ENCODE measurements around the gene MARCHF10.

Gene MARCHF10

DNA sequence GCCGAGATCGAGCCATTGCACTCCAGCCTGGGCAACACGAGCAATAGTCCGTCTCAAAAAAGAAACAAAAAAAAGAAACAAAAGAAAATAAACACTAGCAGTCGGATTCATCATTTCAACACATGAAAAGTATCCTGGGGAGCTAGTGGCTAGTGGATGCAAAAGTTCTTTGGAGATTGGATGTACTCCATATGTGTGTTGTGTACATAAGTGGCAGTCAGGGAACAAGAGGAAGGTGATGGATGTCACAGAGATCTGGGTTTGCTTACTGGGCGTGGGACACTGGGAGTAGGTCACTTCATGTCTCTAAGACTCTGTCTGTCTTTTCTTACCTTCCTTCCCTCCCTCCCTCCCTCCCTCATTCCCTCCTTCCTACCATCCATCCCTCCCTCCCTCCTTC is 145.3 kb downstream of the MARCHF10 start:
- H3K4me1 ChIP-seq (ENCODE audit: low read length), result no peaks in the 10 kb centered on the region
- H3K9ac ChIP-seq (ENCODE audit: low read length), result no peak overlapping the region
- H3K79me2 ChIP-seq (ENCODE audit: low read length), result no peaks in the 10 kb centered on the region
- no peak overlapping the region for H3K4me2 ChIP-seq (ENCODE audit: low read length)
- no peak overlapping the region for H3K4me3 ChIP-seq (ENCODE audit: low read length)
- H3K9me3 ChIP-seq (ENCODE audit: insufficient read depth, low read length), result no peaks in the 10 kb centered on the region; the same call in 1 of the 2 replicates
- H3K36me3 ChIP-seq (replicated peaks; ENCODE audit: low read depth, low read length), result no peaks in the 10 kb centered on the region
- H2AFZ ChIP-seq (ENCODE audit: low read depth, low read length), result no peak overlapping the region
- H3K27ac ChIP-seq (ENCODE audit: low read length), result no peak overlapping the region
- no peaks in the 10 kb centered on the region for H3K27me3 ChIP-seq (ENCODE audit: low read depth, low read length)
- H4K20me1 ChIP-seq (ENCODE audit: insufficient read depth, low read length), result no peaks in the 10 kb centered on the region
- no peak for TF ChIP-seq EZH2phosphoT487 (IDR thresholded peaks at IDR 0.05; ENCODE audit: low read depth)
- TF ChIP-seq, protein P1, sequence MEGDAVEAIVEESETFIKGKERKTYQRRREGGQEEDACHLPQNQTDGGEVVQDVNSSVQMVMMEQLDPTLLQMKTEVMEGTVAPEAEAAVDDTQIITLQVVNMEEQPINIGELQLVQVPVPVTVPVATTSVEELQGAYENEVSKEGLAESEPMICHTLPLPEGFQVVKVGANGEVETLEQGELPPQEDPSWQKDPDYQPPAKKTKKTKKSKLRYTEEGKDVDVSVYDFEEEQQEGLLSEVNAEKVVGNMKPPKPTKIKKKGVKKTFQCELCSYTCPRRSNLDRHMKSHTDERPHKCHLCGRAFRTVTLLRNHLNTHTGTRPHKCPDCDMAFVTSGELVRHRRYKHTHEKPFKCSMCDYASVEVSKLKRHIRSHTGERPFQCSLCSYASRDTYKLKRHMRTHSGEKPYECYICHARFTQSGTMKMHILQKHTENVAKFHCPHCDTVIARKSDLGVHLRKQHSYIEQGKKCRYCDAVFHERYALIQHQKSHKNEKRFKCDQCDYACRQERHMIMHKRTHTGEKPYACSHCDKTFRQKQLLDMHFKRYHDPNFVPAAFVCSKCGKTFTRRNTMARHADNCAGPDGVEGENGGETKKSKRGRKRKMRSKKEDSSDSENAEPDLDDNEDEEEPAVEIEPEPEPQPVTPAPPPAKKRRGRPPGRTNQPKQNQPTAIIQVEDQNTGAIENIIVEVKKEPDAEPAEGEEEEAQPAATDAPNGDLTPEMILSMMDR (IDR thresholded peaks at IDR 0.05; ENCODE audit: low read depth, low read length), result no peak

DNA sequence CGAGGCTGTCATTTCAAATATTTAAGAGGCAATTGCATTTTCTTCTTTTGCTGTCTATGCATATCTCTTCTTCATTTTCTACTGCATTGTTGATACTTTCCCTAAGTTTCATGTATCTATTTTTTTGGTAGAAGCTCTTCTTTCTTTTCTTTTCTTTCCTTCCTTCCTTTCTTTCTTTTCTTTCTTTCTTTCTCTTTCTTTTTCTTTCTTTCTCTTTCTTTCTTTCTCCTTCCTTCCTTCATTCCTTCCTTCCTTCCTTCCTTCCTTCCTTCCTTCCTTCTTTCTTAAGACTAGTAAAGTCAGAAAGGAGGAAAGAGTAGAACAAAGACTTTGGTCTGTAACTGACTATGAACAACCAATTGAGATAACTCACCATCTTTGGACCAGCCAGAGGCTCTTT is 146.8 kb downstream of the MARCHF10 start:
- H3K27me3 ChIP-seq (ENCODE audit: low read depth, low read length), result no peaks in the 10 kb centered on the region
- H3K9me3 ChIP-seq (ENCODE audit: insufficient read depth, low read length), result no peaks in the 10 kb centered on the region; the same call in 1 of the 2 replicates
- H4K20me1 ChIP-seq (ENCODE audit: insufficient read depth, low read length), result 0 out of 2 replicates have a peak, but pooled peaks cover 4% of the 10 kb centered on the region
- no peaks in the 10 kb centered on the region for H3K4me1 ChIP-seq (ENCODE audit: low read length)
- H3K4me3 ChIP-seq (ENCODE audit: low read length), result no peak overlapping the region
- no peak overlapping the region for H3K27ac ChIP-seq (ENCODE audit: low read length)
- no peak overlapping the region for H2AFZ ChIP-seq (ENCODE audit: low read depth, low read length)
- TF ChIP-seq, protein P1 (IDR thresholded peaks at IDR 0.05; ENCODE audit: low read depth, low read length), result no peak
- no peak for TF ChIP-seq EZH2phosphoT487 (IDR thresholded peaks at IDR 0.05; ENCODE audit: low read depth)
- no peaks in the 10 kb centered on the region for H3K36me3 ChIP-seq (replicated peaks; ENCODE audit: low read depth, low read length)
- no peaks in the 10 kb centered on the region for H3K79me2 ChIP-seq (ENCODE audit: low read length)
- no peak overlapping the region for H3K9ac ChIP-seq (ENCODE audit: low read length)
- no peak overlapping the region for H3K4me2 ChIP-seq (ENCODE audit: low read length)

DNA sequence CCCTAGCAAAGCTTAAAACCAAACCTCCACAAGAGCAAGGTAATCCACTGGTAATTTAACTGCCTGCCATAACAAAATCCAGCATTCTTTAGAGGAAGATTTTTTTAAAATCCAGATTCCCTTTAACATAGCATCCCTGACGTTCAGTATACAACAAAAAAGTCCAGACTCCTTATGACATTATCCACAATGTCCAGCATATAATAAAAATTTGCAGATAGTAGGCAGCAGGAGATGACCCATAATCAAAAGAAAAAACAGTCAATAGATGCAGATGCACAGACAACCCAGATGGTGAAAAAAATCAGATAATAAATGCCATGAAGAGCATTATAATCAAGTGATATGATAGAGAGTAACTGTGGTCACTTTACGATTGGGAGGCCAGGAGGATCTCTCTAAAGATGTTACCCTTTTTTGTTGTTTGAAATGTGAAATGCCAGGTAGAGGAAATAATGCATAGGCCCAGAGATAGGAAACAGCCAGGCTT is 147.4 kb downstream of the MARCHF10 start:
- Histone ChIP-seq H3K79me2 (ENCODE audit: low read length) (no peaks in the 10 kb centered on the region), H4K20me1 (ENCODE audit: insufficient read depth, low read length) (0 out of 2 replicates have a peak, but pooled peaks cover 4% of the 10 kb centered on the region)

DNA sequence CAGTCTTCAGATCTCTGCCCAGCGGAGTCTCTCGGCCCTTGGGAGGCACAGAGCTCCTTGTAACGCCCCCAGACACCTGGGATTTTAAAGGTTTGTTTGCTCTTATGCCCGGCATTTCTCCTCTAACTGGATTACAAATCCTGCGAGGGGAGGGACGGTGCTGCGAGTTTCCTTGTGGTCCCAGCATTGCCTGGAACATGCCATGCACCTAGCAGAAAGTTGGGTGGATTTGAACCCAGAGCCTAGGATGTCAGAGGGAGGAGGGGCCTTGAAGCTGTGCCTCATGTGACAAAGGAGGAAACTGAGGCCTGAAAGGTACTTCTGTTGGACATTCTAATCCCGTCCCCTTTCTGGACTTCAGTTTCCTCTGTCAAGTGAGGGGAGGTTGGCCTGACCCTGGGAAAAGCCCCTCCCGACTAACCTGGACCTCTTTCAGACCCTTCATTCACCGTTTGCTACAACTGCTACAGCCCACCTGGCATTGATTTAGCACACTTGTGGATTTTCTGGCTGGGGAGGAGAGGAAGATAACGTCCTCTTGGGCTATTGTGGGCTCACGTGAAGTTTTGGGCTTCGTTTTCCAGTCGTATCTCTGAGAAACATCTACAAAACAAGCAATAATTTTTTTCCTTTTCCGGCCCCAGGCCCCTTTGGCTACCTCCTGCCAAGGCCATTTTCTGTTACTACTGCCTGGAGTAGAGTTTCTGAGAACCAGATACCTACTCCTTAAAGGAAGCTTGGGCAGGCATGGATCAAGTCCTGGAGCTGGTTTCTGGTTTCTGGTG is 149.8 kb downstream of the MARCHF10 start:
- H3K4me2 ChIP-seq (ENCODE audit: low read length), result no peak overlapping the region
- H3K79me2 ChIP-seq (ENCODE audit: low read length), result no peaks in the 10 kb centered on the region
- peaks cover 13% of the 10 kb centered on the region for H3K4me1 ChIP-seq (ENCODE audit: low read length)
- H3K9me3 ChIP-seq (ENCODE audit: insufficient read depth, low read length), result no peaks in the 10 kb centered on the region; the same call in 1 of the 2 replicates
- no peak overlapping the region for H3K9ac ChIP-seq (ENCODE audit: low read length)
- no peaks in the 10 kb centered on the region for H3K36me3 ChIP-seq (replicated peaks; ENCODE audit: low read depth, low read length)
- H3K27me3 ChIP-seq (ENCODE audit: low read depth, low read length), result no peaks in the 10 kb centered on the region
- H3K27ac ChIP-seq (ENCODE audit: low read length), result no peak overlapping the region
- 0 out of 2 replicates have a peak, but pooled peaks cover 4% of the 10 kb centered on the region for H4K20me1 ChIP-seq (ENCODE audit: insufficient read depth, low read length)
- no peak overlapping the region for H2AFZ ChIP-seq (ENCODE audit: low read depth, low read length)
- TF ChIP-seq, protein P1 (IDR thresholded peaks at IDR 0.05; ENCODE audit: low read depth, low read length), result no peak
- no peak for TF ChIP-seq EZH2phosphoT487 (IDR thresholded peaks at IDR 0.05; ENCODE audit: low read depth)
- no peak overlapping the region for H3K4me3 ChIP-seq (ENCODE audit: low read length)

More for the DNA sequence above, 147.4 kb downstream of the MARCHF10 start:
- Histone ChIP-seq H3K9me3 (ENCODE audit: insufficient read depth, low read length) (no peaks in the 10 kb centered on the region; the same call in 1 of the 2 replicates), H3K9ac (ENCODE audit: low read length) (no peak overlapping the region), H3K27ac (ENCODE audit: low read length) (no peak overlapping the region), H3K4me2 (ENCODE audit: low read length) (no peak overlapping the region), H3K4me3 (ENCODE audit: low read length) (no peak overlapping the region), H2AFZ (ENCODE audit: low read depth, low read length) (no peak overlapping the region), H3K36me3 (replicated peaks; ENCODE audit: low read depth, low read length) (no peaks in the 10 kb centered on the region), H3K27me3 (ENCODE audit: low read depth, low read length) (no peaks in the 10 kb centered on the region), H3K4me1 (ENCODE audit: low read length) (no peaks in the 10 kb centered on the region)
- no peak for TF ChIP-seq EZH2phosphoT487 (IDR thresholded peaks at IDR 0.05; ENCODE audit: low read depth)
- TF ChIP-seq, protein P1 (IDR thresholded peaks at IDR 0.05; ENCODE audit: low read depth, low read length), result no peak

Data from OCI-LY3 (cell line).